ENCODE data around the gene NR1D2.

DNA sequence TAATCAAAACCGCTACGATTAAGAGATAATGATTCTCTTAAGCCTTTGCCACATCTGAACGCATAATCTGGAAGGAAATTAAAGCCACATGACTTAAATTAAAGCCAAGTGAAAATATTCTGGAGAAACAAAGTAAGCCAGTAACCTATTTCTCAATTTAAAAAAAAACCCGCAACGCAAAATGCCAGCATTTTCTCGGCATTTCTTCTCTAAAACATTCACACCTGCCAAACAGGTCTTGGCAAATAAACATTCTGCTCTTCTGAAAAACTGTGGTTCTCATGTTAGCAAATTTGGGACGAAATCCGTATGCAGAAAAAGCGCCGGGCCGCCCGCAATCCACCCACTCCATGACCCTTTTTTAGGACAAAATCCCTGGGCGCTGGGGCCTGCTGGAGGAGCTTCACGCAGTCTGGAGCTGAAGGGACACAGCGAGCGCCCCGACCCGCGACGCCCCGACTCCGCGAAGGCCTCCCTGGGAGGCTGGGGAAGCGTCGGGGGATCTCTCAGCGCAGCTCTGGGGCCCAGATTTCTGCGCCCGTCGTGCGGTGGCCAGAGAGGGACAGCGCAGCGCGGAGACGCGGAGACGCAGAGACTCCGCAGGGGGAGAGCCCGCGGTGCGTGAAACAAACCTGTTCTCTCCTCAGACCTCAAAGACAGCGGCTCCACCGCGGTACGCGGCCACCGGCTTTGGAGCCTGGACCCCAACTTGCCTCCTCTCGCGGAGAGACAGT is 28.8 kb upstream of the NR1D2 start:
- TF ChIP-seq SUZ12 (IDR thresholded peaks at IDR 0.05; ENCODE audit: extremely low read depth, insufficient read depth, insufficient read length) (no peak), ZNF274 (IDR thresholded peaks at IDR 0.05; ENCODE audit: low read depth, low read length) (no peak)

All from NT2/D1 (cell line).